Measurements from ENCODE around the gene SCEL. TPM values are rescaled to one million over a fixed set of nuclear protein-coding genes. Genes with fewer than 3 reads are reported as not detected.

Gene SCEL
- total and polyA plus RNA-seq, 2 of the 4 experiments (the other 2 are of a cell fraction) = not detected

- H2AK9ac ChIP-seq (replicated peaks; ENCODE audit: low read depth, low read length, poor library complexity) = no peak overlapping the region
- no TSS peak for BruUV-seq (replicated peaks)
- H2BK5ac ChIP-seq (ENCODE audit: low read depth, low read length, poor library complexity, severe bottlenecking) = no peak overlapping the region
- WGBS, 2 experiments (ENCODE audit: extremely low coverage in 2 of 2, insufficient read length in 1 of 2) = 13% methylated on average over 1 of the region's 1 CpG; no CpG with 5 or more reads in 1 of the 2 experiments
- DNase-seq (no peak), ATAC-seq (ENCODE audit: low read depth) (no peak)
- H3K4me2 ChIP-seq (ENCODE audit: low read depth, low read length) = no peak overlapping the region
- H3K9me1 ChIP-seq (ENCODE audit: insufficient read depth, low read length) = no peaks in the 10 kb centered on the region
- no peak for TF ChIP-seq NFE2L2 (IDR thresholded peaks at IDR 0.05; ENCODE audit: low read depth, low read length)
- TF ChIP-seq MAFK (IDR thresholded peaks at IDR 0.05; ENCODE audit: low read depth, low read length) = no peak
- TF ChIP-seq USF2 (IDR thresholded peaks at IDR 0.05; ENCODE audit: low read depth, low read length) = no peak
- no peak overlapping the region for H3K23ac ChIP-seq (ENCODE audit: low read depth, low read length)
- H2AFZ ChIP-seq (replicated peaks; ENCODE audit: low read length, poor library complexity) = no peak overlapping the region
- ChIA-PET POLR2A (ENCODE audit: unreplicated experiment) (no interaction called here), CTCF (no interaction called here)
- no peaks in the 10 kb centered on the region for H3K27me3 ChIP-seq (ENCODE audit: control insufficient read depth, insufficient read depth, low read length)
- no peak overlapping the region for H2AK5ac ChIP-seq (ENCODE audit: low read depth, low read length)
- no peak overlapping the region for H3K56ac ChIP-seq (ENCODE audit: extremely low read depth, insufficient read depth, low read length)
- no peaks in the 10 kb centered on the region for H3K4me1 ChIP-seq (ENCODE audit: control insufficient read depth, insufficient read depth, low read length)
- H3K9ac ChIP-seq (ENCODE audit: low read depth, low read length) = no peak overlapping the region
- no peak overlapping the region for H4K5ac ChIP-seq (ENCODE audit: low read depth, low read length)
- H3K9me3 ChIP-seq (ENCODE audit: control insufficient read depth, insufficient read depth, low read length) = no peaks in the 10 kb centered on the region
- H3K4me3 ChIP-seq (ENCODE audit: insufficient read depth, low read depth, low read length) = no peak overlapping the region
- no peak overlapping the region for H2BK15ac ChIP-seq (ENCODE audit: low read depth, low read length)
- in situ Hi-C loops (cut with MboI; ENCODE audit: low sequenced_read_pairs) = no loop called here
- no peaks in the 10 kb centered on the region for H3K36me3 ChIP-seq (ENCODE audit: control insufficient read depth, insufficient read depth, low read length)
- H3K79me1 ChIP-seq (ENCODE audit: low read depth in 1 of 2, low read length in 2 of 2) = no peaks in the 10 kb centered on the region
- H4K20me1 ChIP-seq (ENCODE audit: insufficient read depth, low read length) = no peaks in the 10 kb centered on the region
- no peak overlapping the region for H4K8ac ChIP-seq (ENCODE audit: low read depth in 2 of 2, low read length in 2 of 2)
- no peak overlapping the region for H2BK20ac ChIP-seq (ENCODE audit: low read depth, low read length)
- no peak overlapping the region for H2BK120ac ChIP-seq (ENCODE audit: low read depth, low read length)
- no peak overlapping the region for H3K4ac ChIP-seq (ENCODE audit: low read depth, low read length)
- H3K27ac ChIP-seq (ENCODE audit: insufficient read depth, low read length) = no peak overlapping the region
- intact Hi-C loops (cut with micrococcal nuclease) = no loop called here
- H4K91ac ChIP-seq (ENCODE audit: insufficient read depth, low read depth, low read length) = no peak overlapping the region
- dilution Hi-C loops (cut with HindIII; ENCODE audit: low sequenced_read_pairs, unreplicated experiment) = no loop called here
- no peak overlapping the region for H3K18ac ChIP-seq (ENCODE audit: low read depth, low read length)
- no peak overlapping the region for H3K14ac ChIP-seq (replicated peaks; ENCODE audit: low read depth, low read length)
Measured at GRCh38 chr13:77544355-77544754, 8.8 kb downstream of the SCEL start.

Measured in IMR-90 (cell line).